ENCODE results near the gene RUFY3. TPM values are rescaled to one million over a fixed set of nuclear protein-coding genes. Genes with fewer than 3 reads are reported as not detected.
"Not testable (repeated sequence)": the region's sequence is repeated elsewhere in the genome, so short reads cannot be mapped to it uniquely, and the experiment has no call there.

The RUFY3 gene
- total RNA-seq, 1 donor = 60.5 TPM

- TF ChIP-seq CTCF (IDR thresholded peaks at IDR 0.05; ENCODE audit: insufficient read depth, low read depth, low read length) = no peak
- DNase-seq (ENCODE audit: low read depth) = no peak
- no peak overlapping the region for H3K4me3 ChIP-seq (ENCODE audit: low read depth, low read length)
Observed at GRCh38 chr4:70761276-70761816, 39.6 kb downstream of the RUFY3 start.

GRCh38 chr4:70765368-70765767 lies 43.6 kb downstream of the RUFY3 start:
- DNase-seq (ENCODE audit: low read depth) = no peak
- TF ChIP-seq CTCF (IDR thresholded peaks at IDR 0.05; ENCODE audit: insufficient read depth, low read depth, low read length) = no peak
- no peak overlapping the region for H3K4me3 ChIP-seq (ENCODE audit: low read depth, low read length)

GRCh38 chr4:70768301-70768948 lies 46.7 kb downstream of the RUFY3 start:
- TF ChIP-seq CTCF (IDR thresholded peaks at IDR 0.05; ENCODE audit: insufficient read depth, low read depth, low read length) = no peak
- H3K4me3 ChIP-seq (ENCODE audit: low read depth, low read length) = no peak overlapping the region
- DNase-seq (ENCODE audit: low read depth) = no peak

- DNase-seq (ENCODE audit: low read depth); H3K4me3 ChIP-seq (ENCODE audit: low read depth, low read length): not testable (repeated sequence)
Observed at GRCh38 chr4:70769396-70769795, 47.6 kb downstream of the RUFY3 start.

- H3K4me3 ChIP-seq (ENCODE audit: low read depth, low read length) = no peak overlapping the region
- DNase-seq (ENCODE audit: low read depth) = no peak
- no peak for TF ChIP-seq CTCF (IDR thresholded peaks at IDR 0.05; ENCODE audit: insufficient read depth, low read depth, low read length)
Observed at GRCh38 chr4:70772929-70773555, 51.3 kb downstream of the RUFY3 start.

GRCh38 chr4:70778888-70779422 lies 57.2 kb downstream of the RUFY3 start:
- TF ChIP-seq CTCF (IDR thresholded peaks at IDR 0.05; ENCODE audit: insufficient read depth, low read depth, low read length) = no peak
- peak; percentile 100 for DNase-seq (ENCODE audit: low read depth)
- H3K4me3 ChIP-seq (ENCODE audit: low read depth, low read length) = no peak overlapping the region

GRCh38 chr4:70783096-70783495 lies 61.3 kb downstream of the RUFY3 start:
- no peak overlapping the region for H3K4me3 ChIP-seq (ENCODE audit: low read depth, low read length)
- DNase-seq (ENCODE audit: low read depth) = peak; percentile 39
- no peak for TF ChIP-seq CTCF (IDR thresholded peaks at IDR 0.05; ENCODE audit: insufficient read depth, low read depth, low read length)
